ENCODE measurements around the gene CREB3L1.
A peak's percentile ranks its signal among the peaks of the same experiment; 100 is the strongest.

Gene CREB3L1

GRCh38 chr11:46249103-46249937 is 28.1 kb upstream of the CREB3L1 start:
- no peak overlapping the region for H3K4me3 ChIP-seq (ENCODE audit: low read depth, low read length)
- TF ChIP-seq CTCF (IDR thresholded peaks at IDR 0.05; ENCODE audit: insufficient read depth, low read depth, low read length, missing control alignments), result no peak
- peak; percentile 44 for DNase-seq (ENCODE audit: low read depth)

DNA sequence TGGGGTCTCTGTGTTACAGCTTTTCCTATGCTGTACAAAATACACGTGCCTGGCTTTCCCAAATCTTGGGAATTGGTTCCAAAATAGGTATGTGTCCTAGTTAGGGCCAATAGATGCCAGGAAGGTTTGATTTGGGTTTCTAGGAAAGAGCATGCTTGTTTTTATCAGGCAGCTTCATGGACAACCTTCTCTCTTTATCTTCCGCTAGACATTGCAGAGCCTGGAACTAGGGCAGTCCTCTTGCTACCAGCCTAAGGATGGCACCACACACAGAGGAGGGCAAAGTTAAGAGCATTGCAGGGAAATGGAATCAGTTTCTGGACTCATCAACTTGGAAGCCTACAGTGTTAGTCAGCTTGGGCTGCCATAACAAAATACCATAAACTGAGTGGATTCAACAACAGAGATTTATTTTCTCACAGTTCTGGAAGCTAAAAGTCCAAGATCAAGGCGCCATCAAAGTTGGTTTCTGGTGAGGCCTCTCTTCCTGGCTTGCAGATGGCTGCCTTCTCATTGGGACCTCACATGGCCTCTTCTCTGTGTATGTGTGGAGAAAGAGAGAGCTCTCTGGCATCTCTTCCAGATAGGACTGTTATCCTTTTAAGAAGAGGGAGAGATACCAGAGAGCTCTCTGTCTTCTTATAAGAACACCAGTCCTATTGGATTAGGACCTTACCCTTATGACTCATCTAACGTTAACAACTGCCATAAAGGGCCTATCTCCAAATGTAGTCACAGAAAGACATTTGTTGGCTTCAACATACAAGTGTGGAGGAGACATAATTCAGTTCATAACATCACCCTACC is 27.3 kb upstream of the CREB3L1 start:
- no peak overlapping the region for H3K4me3 ChIP-seq (ENCODE audit: low read depth, low read length)
- no peak for TF ChIP-seq CTCF (IDR thresholded peaks at IDR 0.05; ENCODE audit: insufficient read depth, low read depth, low read length, missing control alignments)
- DNase-seq (ENCODE audit: low read depth), result no peak

DNA sequence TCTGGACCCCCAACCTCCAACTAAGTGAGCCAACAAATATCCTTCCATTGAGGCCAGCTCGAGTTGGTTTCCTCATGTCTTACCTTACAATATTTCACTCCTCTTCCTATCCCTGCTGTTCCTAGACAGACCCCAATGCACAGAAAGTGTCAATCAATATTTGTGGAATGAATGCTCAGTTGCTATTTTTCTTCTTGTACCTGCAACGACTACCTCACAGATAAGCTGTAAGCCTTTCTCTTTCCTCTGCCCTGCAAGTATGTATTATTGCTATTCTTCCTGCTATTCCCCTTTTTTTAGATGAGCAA is 26.8 kb upstream of the CREB3L1 start:
- no peak for DNase-seq (ENCODE audit: low read depth)
- no peak for TF ChIP-seq CTCF (IDR thresholded peaks at IDR 0.05; ENCODE audit: insufficient read depth, low read depth, low read length, missing control alignments)
- no peak overlapping the region for H3K4me3 ChIP-seq (ENCODE audit: low read depth, low read length)

GRCh38 chr11:46251954-46252353 is 25.5 kb upstream of the CREB3L1 start:
- no peak for TF ChIP-seq CTCF (IDR thresholded peaks at IDR 0.05; ENCODE audit: insufficient read depth, low read depth, low read length, missing control alignments)
- no peak overlapping the region for H3K4me3 ChIP-seq (ENCODE audit: low read depth, low read length)
- no peak for DNase-seq (ENCODE audit: low read depth)

GRCh38 chr11:46252373-46252914 is 25.0 kb upstream of the CREB3L1 start:
- no peak for TF ChIP-seq CTCF (IDR thresholded peaks at IDR 0.05; ENCODE audit: insufficient read depth, low read depth, low read length, missing control alignments)
- no peak overlapping the region for H3K4me3 ChIP-seq (ENCODE audit: low read depth, low read length)
- DNase-seq (ENCODE audit: low read depth), result no peak

DNA sequence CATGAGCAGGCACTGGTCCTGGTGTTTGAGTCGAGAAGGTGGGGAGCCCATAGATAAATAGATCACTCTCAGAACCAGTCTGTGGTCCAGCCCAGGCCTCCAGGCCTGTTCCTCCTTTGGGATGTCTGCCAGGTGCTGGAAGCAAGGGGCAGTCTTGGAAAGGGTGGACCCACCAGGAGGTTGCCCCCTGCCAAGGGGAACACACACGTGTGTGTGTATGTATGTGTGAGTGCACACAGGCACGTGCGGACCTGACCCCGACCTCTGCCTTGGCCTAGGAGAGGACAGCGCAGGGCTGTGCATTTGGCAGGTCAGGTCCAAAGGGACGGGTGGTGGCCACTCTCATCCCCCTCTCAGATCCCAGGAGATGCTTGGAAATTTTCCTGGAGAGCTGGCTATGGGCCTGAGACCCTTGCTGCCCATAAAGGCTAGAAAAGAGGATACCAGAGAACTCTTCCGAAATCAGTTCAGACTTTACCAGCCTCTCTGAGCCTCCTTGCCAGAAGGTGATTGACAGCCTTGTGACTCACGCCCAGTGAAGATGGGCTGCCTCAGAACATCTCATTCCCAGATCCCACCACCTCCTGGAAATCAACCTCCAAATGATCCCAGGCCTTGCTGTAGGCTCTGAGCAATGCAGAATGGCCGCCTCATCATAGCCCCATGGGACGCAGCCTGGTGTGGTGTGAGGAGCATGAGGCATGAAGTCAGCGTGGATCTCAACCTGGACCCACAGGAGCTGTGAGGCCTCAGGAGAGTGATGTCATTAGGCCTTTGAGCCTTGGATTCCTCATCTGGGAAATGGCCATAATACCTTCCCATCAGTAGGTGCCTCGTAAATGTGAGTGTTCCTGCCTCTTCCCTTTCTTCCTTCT is 24.0 kb upstream of the CREB3L1 start:
- no peak overlapping the region for H3K4me3 ChIP-seq (ENCODE audit: low read depth, low read length)
- DNase-seq (ENCODE audit: low read depth), result no peak
- TF ChIP-seq CTCF (IDR thresholded peaks at IDR 0.05; ENCODE audit: insufficient read depth, low read depth, low read length, missing control alignments), result no peak

All from GM12865 (cell line).